Upper lobe of left lung (tissue), 6 donors: ENCODE results near the gene MAP4K1. TPM values are rescaled to one million over a fixed set of nuclear protein-coding genes. Genes with fewer than 3 reads are reported as not detected.
A peak's percentile ranks its signal among the peaks of the same experiment; 100 is the strongest.

Experiments
- ATAC-seq, 2 donors: fragments of 200-7000 bp; cut with Tn5 transposase; one replicate each; pipeline ENCODE4 v1.9.1; 2022; ENCODE audit warnings: mild to moderate bottlenecking in 2 of 2, moderate library complexity in 2 of 2; ENCODE audit not compliant: low FRiP score in 2 of 2
- DNase-seq, 2 donors: peaks; one replicate each; pipeline ENCODE4 v3.0.0-alpha.2; 2019 to 2020
- H3K27ac ChIP-seq, 4 donors: fragments of 200-600 bp; sonication (generic); one replicate each; pipeline ENCODE4 v1.5.1; 2016 to 2019
- H3K27me3 ChIP-seq, 4 donors: fragments of 200-600 bp; sonication (generic); one replicate each; pipeline ENCODE4 v1.5.1; 2017 to 2019
- H3K36me3 ChIP-seq, 4 donors: fragments of 200-600 bp; sonication (generic); one replicate each; pipeline ENCODE4 v1.5.1; 2016 to 2019
- H3K4me1 ChIP-seq, 4 donors: fragments of 200-600 bp; sonication (generic); one replicate each; pipeline ENCODE4 v1.5.1; 2018 to 2019
- H3K4me3 ChIP-seq, 4 donors: fragments of 200-600 bp; sonication (generic); one replicate each; pipeline ENCODE4 v1.5.1; 2017 to 2019; ENCODE audit warnings: mild to moderate bottlenecking in 2 of 4, moderate library complexity in 1 of 4
- H3K9me3 ChIP-seq, 4 donors: fragments of 200-600 bp; sonication (generic); one replicate each; pipeline ENCODE4 v1.5.1; 2018 to 2019
- CTCF ChIP-seq, 6 experiments: fragments of 450-650 bp in 4 of 6; fragments of 200-600 bp in 2 of 6; sonication (generic) in 2 of 6; IDR thresholded peaks; one replicate each; pipeline ENCODE4 v1.5.1; 2016 to 2019; ENCODE audit warnings: antibody characterized with exemption in 6 of 6
- EP300 ChIP-seq, 4 donors: sonication (generic); formaldehyde crosslinking; IDR thresholded peaks; one replicate each; pipeline ENCODE4 v1.5.1; 2017; ENCODE audit warnings: antibody characterized with exemption in 4 of 4, control low read depth in 2 of 4
- POLR2A ChIP-seq, 4 donors: fragments of 450-650 bp; IDR thresholded peaks; one replicate each; pipeline ENCODE4 v1.5.1; 2016 to 2017; ENCODE audit warnings: antibody characterized with exemption in 4 of 4, mild to moderate bottlenecking in 2 of 4
- POLR2AphosphoS5 ChIP-seq, 2 donors: sonication (generic); formaldehyde crosslinking; IDR thresholded peaks; one replicate each; pipeline ENCODE4 v1.5.1; 2017; ENCODE audit warnings: antibody characterized with exemption in 2 of 2
- WGBS, 2 donors: methylation state at CpG; one replicate each; pipeline ENCODE4 v1.1.5; 2017 to 2018; 5-methylcytosine and 5-hydroxymethylcytosine counted together
- total RNA-seq, 6 donors: library from RNA; depleted of rRNA in 4 of 6; stranded (reverse); fragments of >200 nt in 4 of 6; gene quantifications; one replicate each; pipeline versions ENCODE4 v1.1.0 to v1.2.1, GENCODE V29; 2016 to 2021
- donor health status: DM: no; HTN: no; CAD: no; lungs with moderate emphysema.
- donor health status: DM: no; HTN: yes; CAD: no; lungs with severe emphysema.

MAP4K1 gene
- total RNA-seq, result 10 to 100 TPM in 3 of 6 donors, 1 to 10 TPM in 3; 6.2 to 28.3 (median 9.9) TPM

GRCh38 chr19:38617764-38618589, at the start of gene MAP4K1:
Gene MAP4K1 (minus strand): TSS chr19:38617953. CDS start chr19:38617895, 58 bp downstream.
- Histone ChIP-seq H3K27me3 (no peaks in the 10 kb centered on the region), H3K9me3 (no peaks in the 10 kb centered on the region), H3K4me3 (peak within 1 kb of the TSS; percentile 38 to 94 (median 85)), H3K4me1 (peaks cover 14 to 24% (median 16%) of the 10 kb centered on the region in 4 donors), H3K27ac (peak within 1 kb of the TSS; percentile 79 to 94 (median 86)), H3K36me3 (peaks cover 4 to 26% (median 25%) of the 10 kb centered on the region in 4 donors)
- 13 to 29% methylated on average over 6 to 25 of the region's 28 CpGs for WGBS, 2 donors
- DNase-seq (peak; percentile 37 to 86), ATAC-seq (peak; percentile 6 to 11)
- TF ChIP-seq CTCF (IDR thresholded peaks at IDR 0.05), result no peak
- TF ChIP-seq EP300 (IDR thresholded peaks at IDR 0.05), result no peak
- TF ChIP-seq POLR2A (IDR thresholded peaks at IDR 0.05), result no peak
- TF ChIP-seq POLR2AphosphoS5 (IDR thresholded peaks at IDR 0.05), result no peak

GRCh38 chr19:38666663-38667511, 49.1 kb upstream of the MAP4K1 start:
- H3K4me1 ChIP-seq, result peaks cover 99 to 100% (median 100%) of the 10 kb centered on the region in 4 donors
- ATAC-seq, result peak in 1 of 2 donors; percentile 80
- no peaks in the 10 kb centered on the region for H3K27me3 ChIP-seq
- DNase-seq, result no peak
- no peaks in the 10 kb centered on the region for H3K9me3 ChIP-seq
- no peak overlapping the region for H3K4me3 ChIP-seq
- TF ChIP-seq EP300 (IDR thresholded peaks at IDR 0.05) (peak in 1 of 4 donors; percentile 62), CTCF (IDR thresholded peaks at IDR 0.05) (no peak), POLR2AphosphoS5 (IDR thresholded peaks at IDR 0.05) (peak in 1 of 2 donors; percentile 64), POLR2A (IDR thresholded peaks at IDR 0.05) (no peak)
- H3K36me3 ChIP-seq, result no peaks in the 10 kb centered on the region
- WGBS, 2 donors, result 28% methylated on average over 10 of the region's 10 CpGs
- peak overlapping the region; percentile 87 to 97 (median 94) for H3K27ac ChIP-seq

GRCh38 chr19:38665950-38666662, 48.4 kb upstream of the MAP4K1 start:
- DNase-seq (peak; percentile 63 to 64), ATAC-seq (peak; percentile 50 to 86)
- Histone ChIP-seq H3K9me3 (no peaks in the 10 kb centered on the region), H3K4me1 (peaks cover 99 to 100% (median 100%) of the 10 kb centered on the region in 4 donors), H3K27me3 (no peaks in the 10 kb centered on the region), H3K27ac (peak overlapping the region; percentile 87 to 97 (median 94)), H3K36me3 (peaks cover 0 to 3% (median 0%) of the 10 kb centered on the region in 4 donors), H3K4me3 (no peak overlapping the region)
- 27 to 36% methylated on average over 19 of the region's 19 CpGs for WGBS, 2 donors
- peak in 1 of 6 experiments; percentile 18 for TF ChIP-seq CTCF (IDR thresholded peaks at IDR 0.05)
- peak in 1 of 4 donors; percentile 54 for TF ChIP-seq POLR2A (IDR thresholded peaks at IDR 0.05)
- peak in 1 of 4 donors; percentile 3 for TF ChIP-seq EP300 (IDR thresholded peaks at IDR 0.05)
- peak; percentile 12 to 75 for TF ChIP-seq POLR2AphosphoS5 (IDR thresholded peaks at IDR 0.05)

GRCh38 chr19:38665219-38665931, 47.6 kb upstream of the MAP4K1 start:
- Histone ChIP-seq H3K4me3 (peak overlapping the region in 1 of 4 donors; percentile 1), H3K27me3 (no peaks in the 10 kb centered on the region), H3K27ac (peak overlapping the region; percentile 87 to 97 (median 94)), H3K36me3 (peaks cover 0 to 9% (median 0%) of the 10 kb centered on the region in 4 donors), H3K4me1 (peaks cover 99 to 100% (median 100%) of the 10 kb centered on the region in 4 donors), H3K9me3 (no peaks in the 10 kb centered on the region)
- TF ChIP-seq POLR2A (IDR thresholded peaks at IDR 0.05), result no peak
- TF ChIP-seq POLR2AphosphoS5 (IDR thresholded peaks at IDR 0.05), result no peak
- no peak for TF ChIP-seq EP300 (IDR thresholded peaks at IDR 0.05)
- no peak for TF ChIP-seq CTCF (IDR thresholded peaks at IDR 0.05)
- no peak for ATAC-seq
- no peak for DNase-seq
- WGBS, 2 donors, result 51 to 59% methylated on average over 9 to 13 of the region's 13 CpGs
